Testis (tissue), 2 donors: ENCODE data around the gene SP2.

Source experiments
- POLR2A ChIP-seq: fragments of 450-650 bp; IDR thresholded peaks from one replicate; pipeline ENCODE4 v1.6.1; 2017; ENCODE audit warnings: antibody characterized with exemption, mild to moderate bottlenecking, moderate library complexity
- TF ChIP-seq, protein P1 (sequence below), 3 experiments: fragments of 450-650 bp in 2 of 3; fragments of 200-600 bp in 1 of 3; sonication (generic) in 1 of 3; IDR thresholded peaks; one replicate each; pipeline ENCODE4 v1.5.1; 2016 to 2019; ENCODE audit warnings: antibody characterized with exemption in 3 of 3, mild to moderate bottlenecking in 2 of 3, moderate library complexity in 1 of 3

DNA sequence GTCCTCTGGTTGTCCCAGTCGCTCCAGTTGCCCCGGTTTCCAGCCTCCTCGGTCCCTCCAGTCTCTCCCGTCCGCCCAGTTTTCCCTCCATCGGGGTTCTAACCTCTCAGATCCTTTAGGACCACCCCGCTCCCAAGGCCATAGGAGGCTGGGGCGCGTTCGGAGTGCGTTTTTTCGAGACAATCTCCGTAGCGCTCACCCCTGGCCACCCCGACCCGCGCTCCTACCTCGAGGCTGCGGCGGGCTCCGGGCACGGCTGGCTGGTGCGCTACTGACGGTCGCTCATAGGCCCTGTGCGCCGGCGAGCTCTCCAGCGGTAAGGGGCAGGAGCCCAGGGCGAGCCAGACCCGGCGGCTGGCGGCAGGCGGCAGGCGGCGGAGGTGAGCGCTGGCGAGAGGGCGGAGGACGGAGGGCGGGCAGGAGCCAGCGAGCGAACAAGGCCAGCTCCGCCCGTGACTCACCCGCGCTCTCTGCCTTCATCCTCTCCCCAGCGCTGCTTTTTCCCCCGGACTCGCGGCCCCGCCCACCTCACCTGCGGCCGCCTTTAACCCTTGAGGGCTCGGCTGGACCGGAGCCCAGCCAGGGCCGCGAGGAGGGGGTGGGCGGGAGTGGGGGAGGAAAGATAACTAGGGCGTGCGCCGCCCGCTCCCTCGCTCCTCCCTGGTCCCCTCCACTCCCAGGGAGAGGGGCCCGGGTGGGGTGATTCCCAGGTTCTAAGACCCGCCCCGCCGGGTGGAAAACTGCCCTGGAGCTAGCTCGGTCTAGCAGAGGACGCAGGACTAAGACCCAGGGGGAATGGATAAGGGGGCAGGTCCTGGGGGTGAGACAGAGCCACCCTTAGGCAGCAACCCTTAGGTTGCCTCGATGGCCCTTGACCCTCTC, 45.1 kb upstream of the SP2 start, which contains the start of gene SP6:
- TF ChIP-seq, protein P1, sequence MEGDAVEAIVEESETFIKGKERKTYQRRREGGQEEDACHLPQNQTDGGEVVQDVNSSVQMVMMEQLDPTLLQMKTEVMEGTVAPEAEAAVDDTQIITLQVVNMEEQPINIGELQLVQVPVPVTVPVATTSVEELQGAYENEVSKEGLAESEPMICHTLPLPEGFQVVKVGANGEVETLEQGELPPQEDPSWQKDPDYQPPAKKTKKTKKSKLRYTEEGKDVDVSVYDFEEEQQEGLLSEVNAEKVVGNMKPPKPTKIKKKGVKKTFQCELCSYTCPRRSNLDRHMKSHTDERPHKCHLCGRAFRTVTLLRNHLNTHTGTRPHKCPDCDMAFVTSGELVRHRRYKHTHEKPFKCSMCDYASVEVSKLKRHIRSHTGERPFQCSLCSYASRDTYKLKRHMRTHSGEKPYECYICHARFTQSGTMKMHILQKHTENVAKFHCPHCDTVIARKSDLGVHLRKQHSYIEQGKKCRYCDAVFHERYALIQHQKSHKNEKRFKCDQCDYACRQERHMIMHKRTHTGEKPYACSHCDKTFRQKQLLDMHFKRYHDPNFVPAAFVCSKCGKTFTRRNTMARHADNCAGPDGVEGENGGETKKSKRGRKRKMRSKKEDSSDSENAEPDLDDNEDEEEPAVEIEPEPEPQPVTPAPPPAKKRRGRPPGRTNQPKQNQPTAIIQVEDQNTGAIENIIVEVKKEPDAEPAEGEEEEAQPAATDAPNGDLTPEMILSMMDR (IDR thresholded peaks at IDR 0.05), result no peak
- no peak for TF ChIP-seq POLR2A
